Mammary epithelial cell (primary cell): Measurements from ENCODE around the gene RARRES1.

Experiments used
- EZH2 ChIP-seq: IDR thresholded peaks from 2 replicates; pipeline ENCODE4 v1.6.1; 2012; ENCODE audit warnings: low read length, inconsistent platforms, borderline replicate concordance
- TF ChIP-seq, protein P1 (sequence below), 2 donors: IDR thresholded peaks in 1 of 2; conservative IDR thresholded peaks in 1 of 2; 2 replicates each; pipeline ENCODE4 v1.5.1; 2011 to 2012; ENCODE audit warnings: inconsistent platforms in 2 of 2, low read length in 2 of 2, mild to moderate bottlenecking in 2 of 2, control low read depth in 1 of 2, low read depth in 1 of 2; ENCODE audit not compliant: insufficient read depth in 1 of 2; ENCODE audit errors: extremely low read depth in 1 of 2

DNA sequence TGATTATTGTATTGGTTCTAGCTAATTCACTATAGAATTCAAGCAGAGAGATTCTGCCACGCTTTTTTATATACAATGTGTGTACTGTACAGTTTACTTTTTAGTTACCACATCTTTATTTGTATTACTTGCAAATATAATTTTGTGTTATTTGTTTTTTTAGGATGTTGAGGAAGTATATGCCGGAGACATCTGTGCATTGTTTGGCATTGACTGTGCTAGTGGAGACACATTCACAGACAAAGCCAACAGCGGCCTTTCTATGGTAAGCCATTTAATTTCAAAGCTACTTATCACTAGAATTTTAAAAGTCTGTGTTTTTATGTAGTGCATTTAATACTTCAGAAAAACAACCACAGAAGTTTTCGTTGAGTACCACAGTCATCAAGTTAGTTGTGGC is 71.5 kb downstream of the RARRES1 start:
- TF ChIP-seq, protein P1, sequence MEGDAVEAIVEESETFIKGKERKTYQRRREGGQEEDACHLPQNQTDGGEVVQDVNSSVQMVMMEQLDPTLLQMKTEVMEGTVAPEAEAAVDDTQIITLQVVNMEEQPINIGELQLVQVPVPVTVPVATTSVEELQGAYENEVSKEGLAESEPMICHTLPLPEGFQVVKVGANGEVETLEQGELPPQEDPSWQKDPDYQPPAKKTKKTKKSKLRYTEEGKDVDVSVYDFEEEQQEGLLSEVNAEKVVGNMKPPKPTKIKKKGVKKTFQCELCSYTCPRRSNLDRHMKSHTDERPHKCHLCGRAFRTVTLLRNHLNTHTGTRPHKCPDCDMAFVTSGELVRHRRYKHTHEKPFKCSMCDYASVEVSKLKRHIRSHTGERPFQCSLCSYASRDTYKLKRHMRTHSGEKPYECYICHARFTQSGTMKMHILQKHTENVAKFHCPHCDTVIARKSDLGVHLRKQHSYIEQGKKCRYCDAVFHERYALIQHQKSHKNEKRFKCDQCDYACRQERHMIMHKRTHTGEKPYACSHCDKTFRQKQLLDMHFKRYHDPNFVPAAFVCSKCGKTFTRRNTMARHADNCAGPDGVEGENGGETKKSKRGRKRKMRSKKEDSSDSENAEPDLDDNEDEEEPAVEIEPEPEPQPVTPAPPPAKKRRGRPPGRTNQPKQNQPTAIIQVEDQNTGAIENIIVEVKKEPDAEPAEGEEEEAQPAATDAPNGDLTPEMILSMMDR (conservative IDR thresholded peaks at IDR 0.05 in 1 of 2, IDR thresholded peaks at IDR 0.05 in 1 of 2; ENCODE audit: extremely low read depth in 1 of 2, insufficient read depth in 1 of 2, low read depth in 1 of 2, low read length in 2 of 2), result no peak
- TF ChIP-seq EZH2, result no peak
